IMR-90 (cell line): ENCODE measurements around the gene APP.

Source experiments
- CEBPB ChIP-seq: IDR thresholded peaks from 2 replicates; pipeline ENCODE4 v1.6.1; 2012; ENCODE audit warnings: low read depth, low read length, improper control_type of control experiment
- CTCF ChIP-seq: conservative IDR thresholded peaks from 2 replicates; pipeline ENCODE4 v1.5.1; 2012; ENCODE audit warnings: mild to moderate bottlenecking, low read depth, low read length, improper control_type of control experiment
- MAZ ChIP-seq: IDR thresholded peaks from 2 replicates; pipeline ENCODE4 v1.6.1; 2012; ENCODE audit warnings: low read depth, mild to moderate bottlenecking, low read length, improper control_type of control experiment, moderate library complexity, borderline replicate concordance
- MXI1 ChIP-seq: IDR thresholded peaks from 2 replicates; pipeline ENCODE4 v1.6.1; 2012; ENCODE audit warnings: low read depth, mild to moderate bottlenecking, low read length, moderate library complexity, borderline replicate concordance
- NFE2L2 ChIP-seq: fragments of 150-350 bp; IDR thresholded peaks from 2 replicates; pipeline ENCODE4 v1.6.1; 2016; ENCODE audit warnings: low read depth, mild to moderate bottlenecking, low read length
- POLR2A ChIP-seq: IDR thresholded peaks from 2 replicates; pipeline ENCODE4 v1.6.1; 2012; ENCODE audit warnings: mild to moderate bottlenecking, low read depth, low read length
- RAD21 ChIP-seq: IDR thresholded peaks from 2 replicates; pipeline ENCODE4 v1.6.1; 2012; ENCODE audit warnings: low read length, improper control_type of control experiment
- RFX5 ChIP-seq: IDR thresholded peaks from 2 replicates; pipeline ENCODE4 v1.8.0; 2012; ENCODE audit warnings: low read depth, mild to moderate bottlenecking, low read length, moderate library complexity
- SMC3 ChIP-seq: fragments of 150-350 bp; IDR thresholded peaks from 2 replicates; pipeline ENCODE4 v1.6.1; 2016; ENCODE audit warnings: low read depth, mild to moderate bottlenecking, antibody characterized with exemption, low read length, moderate library complexity

DNA sequence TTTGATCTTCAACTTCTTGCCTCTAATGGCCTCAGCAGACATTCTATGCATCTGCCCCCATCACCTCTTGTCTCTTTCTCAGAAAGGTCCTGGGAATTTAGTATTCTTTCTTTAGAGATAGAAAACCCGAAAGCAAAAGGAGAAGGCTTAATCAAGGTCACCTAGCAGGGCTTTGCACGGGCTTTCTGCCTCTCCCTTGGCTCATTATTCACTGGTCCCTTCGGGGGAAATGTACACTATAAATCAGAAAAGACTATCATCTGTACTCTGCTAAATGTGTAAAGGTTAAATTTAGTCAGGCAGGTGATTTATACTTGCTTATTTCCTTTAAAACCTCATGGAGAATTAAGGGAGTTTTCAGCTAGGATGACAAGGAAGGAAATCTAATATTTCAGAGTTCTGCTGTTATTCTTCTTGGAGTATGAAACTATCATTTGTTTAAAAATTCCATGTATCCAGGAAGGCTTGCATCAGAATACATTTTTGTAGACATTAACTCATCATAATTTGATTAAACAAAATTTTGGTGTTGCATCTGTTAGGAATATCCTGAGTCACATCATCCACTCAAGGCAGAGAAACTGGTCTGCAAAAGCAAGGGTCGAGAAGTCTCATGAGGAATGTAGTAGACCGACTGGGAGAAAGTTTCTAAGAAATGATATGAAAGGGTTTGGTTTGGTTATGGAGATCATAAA lies 311.2 kb downstream of the APP start:
- TF ChIP-seq MXI1: no peak
- no peak for TF ChIP-seq RFX5
- no peak for TF ChIP-seq CTCF
- TF ChIP-seq SMC3: no peak
- TF ChIP-seq CEBPB: peak; percentile 68
- TF ChIP-seq NFE2L2: 0 out of 2 replicates have a peak, but pooled peaks have one; percentile 20
- no peak for TF ChIP-seq MAZ
- no peak for TF ChIP-seq POLR2A
- TF ChIP-seq RAD21: no peak
